ENCODE results near the gene CCL20.

CCL20 gene

DNA sequence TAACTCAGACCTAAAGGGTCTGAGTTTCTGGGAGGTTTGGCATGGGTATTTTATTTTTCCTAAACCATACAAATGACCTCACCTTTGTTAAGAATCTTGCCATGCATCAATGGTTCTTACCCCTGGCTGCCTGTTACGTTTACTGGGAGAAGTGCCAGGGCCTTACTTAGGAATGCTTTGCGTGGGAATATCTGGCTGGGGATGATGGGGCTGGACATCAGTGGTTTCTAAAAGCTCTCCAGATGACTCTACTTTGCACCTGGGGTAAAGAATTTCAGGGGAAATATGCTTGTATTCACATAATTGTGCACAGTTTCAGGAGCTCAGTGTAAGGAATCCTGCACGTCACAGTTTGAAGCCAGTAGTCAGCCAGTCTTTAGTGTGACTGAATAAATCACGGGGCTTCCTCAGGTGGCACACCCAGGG, 39.6 kb downstream of the CCL20 start:
- CTCF ChIA-PET, result interaction anchor here (0.9 to 3.8 kb wide), 7 partner anchors 8 to 195 kb away, joined by 3 to 28 read pairs (median 3); no protein-coding TSS in a partner anchor

GRCh38 chr2:227853765-227854271, 40.2 kb downstream of the CCL20 start:
- ChIA-PET POLR2A (no interaction called here), CTCF (interaction anchor here (0.9 to 3.8 kb wide), 9 partner anchors 8 to 196 kb away, joined by 3 to 28 read pairs (median 3); no protein-coding TSS in a partner anchor)
- no peak for TF ChIP-seq CTCF (IDR thresholded peaks at IDR 0.05; ENCODE audit: control extremely low read depth, extremely low read depth, low read depth, missing control alignments)
- no peak for DNase-seq (ENCODE audit: extremely low spot score)

More for the DNA sequence above, 39.6 kb downstream of the CCL20 start:
- no peak for TF ChIP-seq CTCF (IDR thresholded peaks at IDR 0.05; ENCODE audit: control extremely low read depth, extremely low read depth, low read depth, missing control alignments)
- POLR2A ChIA-PET, result no interaction called here
- no peak for DNase-seq (ENCODE audit: extremely low spot score)

- ChIA-PET POLR2A (no interaction called here), CTCF (no interaction called here)
- no peak for TF ChIP-seq CTCF (IDR thresholded peaks at IDR 0.05; ENCODE audit: control extremely low read depth, extremely low read depth, low read depth, missing control alignments)
- DNase-seq (ENCODE audit: extremely low spot score), result no peak
Measured at GRCh38 chr2:227855440-227855839, 41.8 kb downstream of the CCL20 start.

- ChIA-PET CTCF (interaction anchor here (0.8 to 1.3 kb wide), 3 partner anchors 34 to 91 kb away, joined by 3 to 4 read pairs (median 3); no protein-coding TSS in a partner anchor), POLR2A (no interaction called here)
- TF ChIP-seq CTCF (IDR thresholded peaks at IDR 0.05; ENCODE audit: control extremely low read depth, extremely low read depth, low read depth, missing control alignments), result no peak
- no peak for DNase-seq (ENCODE audit: extremely low spot score)
Measured at GRCh38 chr2:227856697-227857096, 43.1 kb downstream of the CCL20 start.

- no peak for DNase-seq (ENCODE audit: extremely low spot score)
- ChIA-PET CTCF (interaction anchor here (0.8 to 6.4 kb wide), 14 partner anchors 7 to 202 kb away, joined by 3 to 63 read pairs (median 6); partner anchors contain the start of gene DAW1), POLR2A (no interaction called here)
- no peak for TF ChIP-seq CTCF (IDR thresholded peaks at IDR 0.05; ENCODE audit: control extremely low read depth, extremely low read depth, low read depth, missing control alignments)
Measured at GRCh38 chr2:227860221-227860641, 46.6 kb downstream of the CCL20 start.

DNA sequence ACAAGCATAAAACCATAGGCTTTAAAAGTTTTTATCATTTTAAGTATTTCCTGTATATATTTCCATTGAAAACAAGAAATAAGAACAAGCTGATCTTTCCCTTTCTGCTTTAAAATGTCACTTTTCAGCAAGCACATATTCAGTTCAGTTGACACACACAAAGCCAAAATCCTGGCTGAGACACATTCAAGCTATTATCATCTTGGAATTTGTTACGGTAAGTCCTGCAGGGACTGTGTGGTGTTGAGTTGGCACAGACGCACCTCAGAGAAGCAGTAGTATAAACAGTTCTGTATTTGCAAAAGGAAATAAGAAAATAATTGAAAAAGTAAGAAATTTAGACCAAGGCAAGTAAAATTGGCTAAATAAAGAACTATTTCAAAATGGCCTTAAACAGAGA, 47.4 kb downstream of the CCL20 start:
- no peak for TF ChIP-seq CTCF (IDR thresholded peaks at IDR 0.05; ENCODE audit: control extremely low read depth, extremely low read depth, low read depth, missing control alignments)
- no peak for DNase-seq (ENCODE audit: extremely low spot score)
- ChIA-PET POLR2A (no interaction called here), CTCF (interaction anchor here (0.8 to 6.4 kb wide), 20 partner anchors 8 to 203 kb away, joined by 3 to 63 read pairs (median 8); partner anchors contain the start of gene DAW1)
